CD4-positive, alpha-beta T cell treated with Interleukin-6 at 100 ng/mL for 8 hours (primary cell): ENCODE data around the gene OR52J3.

Experiments used
- DNase-seq: peaks from one replicate; pipeline ENCODE4 v3.0.0-alpha.2; 2020; ENCODE audit warnings: mixed read lengths, low spot score

Gene OR52J3

GRCh38 chr11:5096011-5096410, 49.7 kb downstream of the OR52J3 start:
- DNase-seq: no peak
